HepG2 (cell line): ENCODE results near the gene ARHGAP26. TPM values are rescaled to one million over a fixed set of nuclear protein-coding genes. Genes with fewer than 3 reads are reported as not detected.

Experiments
- ATAC-seq: fragments of 200-7000 bp; cut with Tn5 transposase; 3 replicates; pipeline ENCODE4 v1.9.1; 2020; ENCODE audit warnings: mild to moderate bottlenecking, moderate library complexity
- BruUV-seq: library from RNA; stranded (reverse); fragments of 400-500 nt; replicated peaks from 2 replicates; lab custom pipeline; 2021; lab: Mats Ljungman, UMichigan
- CTCF ChIA-PET: fragments of 300-600 bp; formaldehyde crosslinking; extraction: SDS; loops from one replicate; lab custom pipeline; 2021; ENCODE audit warnings: low total read pairs, inconsistent platforms, low intra/inter-chr PET ratio; lab: Yijun Ruan, JAX
- POLR2A ChIA-PET: fragments of 350-600 bp; sonication (Branson Sonifier 250); formaldehyde crosslinking; loops from one replicate; lab custom pipeline; 2020; ENCODE audit warnings: antibody characterized with exemption, inconsistent platforms; lab: Yijun Ruan, JAX
- DNase-seq: peaks from one replicate; pipeline ENCODE4 v3.0.0-alpha.2; 2015; ENCODE audit warnings: low spot score
- FAIRE-seq: peaks from 3 replicates; lab custom pipeline; 2011; peaks lifted over from hg19 to GRCh38; lab: Jason Lieb, UNC
- H2AFZ ChIP-seq: one replicate; pipeline ENCODE4 v1.6.1; 2011; ENCODE audit warnings: low read length, inconsistent platforms
- H3K27ac ChIP-seq: fragments of 300-600 bp; 3 replicates; pipeline ENCODE4 v1.8.0; 2011; ENCODE audit warnings: mixed run types, mild to moderate bottlenecking, mixed read lengths, low read length, inconsistent platforms; ENCODE audit not compliant: insufficient read depth; ENCODE audit errors: extremely low read length
- H3K27me3 ChIP-seq, 2 experiments: fragments of 200-600 bp in 1 of 2; 2 replicates in 1 of 2; 3 replicates in 1 of 2; pipeline versions ENCODE4 v1.6.0 to v1.8.0; 2011; ENCODE audit warnings: low read length in 2 of 2, mild to moderate bottlenecking in 2 of 2, moderate library complexity in 2 of 2, inconsistent platforms in 1 of 2; ENCODE audit not compliant: insufficient read depth in 2 of 2, control insufficient read depth in 1 of 2
- H3K36me3 ChIP-seq, 2 experiments: fragments of 200-600 bp in 1 of 2; replicated peaks in 1 of 2; 2 replicates in 1 of 2; 3 replicates in 1 of 2; pipeline versions ENCODE4 v1.5.1 to v1.8.0; 2011; ENCODE audit warnings: low read length in 2 of 2, inconsistent platforms in 1 of 2; ENCODE audit not compliant: insufficient read depth in 2 of 2, control insufficient read depth in 1 of 2
- H3K4me1 ChIP-seq: 2 replicates; pipeline ENCODE4 v1.5.1; 2012; ENCODE audit warnings: low read length, inconsistent platforms; ENCODE audit not compliant: insufficient read depth
- H3K4me2 ChIP-seq: 2 replicates; pipeline ENCODE4 v1.6.0; 2011; ENCODE audit warnings: low read depth, low read length, inconsistent platforms
- H3K4me3 ChIP-seq, 3 experiments: fragments of 200-600 bp in 1 of 3; sonication (generic), shearing (Covaris generic) in 1 of 3; replicated peaks in 1 of 3; 2 replicates each; pipeline ENCODE4 v1.5.1; 2011 to 2016; ENCODE audit warnings: low read length in 3 of 3, inconsistent platforms in 2 of 3, low read depth in 2 of 3, mild to moderate bottlenecking in 2 of 3, control low read depth in 1 of 3, mixed read lengths in 1 of 3; ENCODE audit not compliant: insufficient read depth in 1 of 3
- H3K79me2 ChIP-seq: one replicate; pipeline ENCODE4 v1.6.1; 2011; ENCODE audit warnings: low read length, inconsistent platforms; ENCODE audit not compliant: insufficient read depth
- H3K9ac ChIP-seq: 2 replicates; pipeline ENCODE4 v1.6.0; 2011; ENCODE audit warnings: mild to moderate bottlenecking, low read depth, low read length, inconsistent platforms; ENCODE audit not compliant: insufficient read depth
- H3K9me3 ChIP-seq: 2 replicates; pipeline ENCODE4 v1.5.1; 2012; ENCODE audit warnings: mild to moderate bottlenecking, low read length
- H4K20me1 ChIP-seq: 2 replicates; pipeline ENCODE4 v1.6.0; 2011; ENCODE audit warnings: inconsistent platforms, mild to moderate bottlenecking, low read length, moderate library complexity; ENCODE audit not compliant: insufficient read depth
- ADNP ChIP-seq: sonication (generic); formaldehyde crosslinking; IDR thresholded peaks from 2 replicates; pipeline ENCODE4 v1.4.0; 2020; ENCODE audit warnings: missing genetic modification reagents
- CEBPB ChIP-seq: IDR thresholded peaks from 2 replicates; pipeline ENCODE4 v1.6.1; 2011; ENCODE audit warnings: low read depth, low read length, improper control_type of control experiment, borderline replicate concordance
- FOXA3 ChIP-seq: IDR thresholded peaks from 2 replicates; pipeline ENCODE4 v1.6.1; 2016; ENCODE audit warnings: missing genetic modification reagents, missing compliant biosample characterization
- FOXK2 ChIP-seq: fragments of 450-650 bp; IDR thresholded peaks from 2 replicates; pipeline ENCODE4 v1.6.1; 2016
- HDAC1 ChIP-seq: sonication (generic); formaldehyde crosslinking; IDR thresholded peaks from 2 replicates; pipeline ENCODE4 v1.5.1; 2020; ENCODE audit warnings: mild to moderate bottlenecking, missing genetic modification reagents
- HDAC2 ChIP-seq: sonication (generic); formaldehyde crosslinking; IDR thresholded peaks from 2 replicates; pipeline ENCODE4 v1.4.0; 2020; ENCODE audit warnings: missing genetic modification reagents
- HOXA7 ChIP-seq: sonication (generic); formaldehyde crosslinking; IDR thresholded peaks from 2 replicates; pipeline ENCODE4 v1.8.1; 2022; ENCODE audit warnings: mild to moderate bottlenecking, missing genetic modification reagents, moderate library complexity
- MED13 ChIP-seq: sonication (generic); formaldehyde crosslinking; IDR thresholded peaks from 2 replicates; pipeline ENCODE4 v1.5.0; 2020; ENCODE audit warnings: missing genetic modification reagents
- MLLT10 ChIP-seq: sonication (generic); formaldehyde crosslinking; IDR thresholded peaks from 2 replicates; pipeline ENCODE4 v1.4.0; 2020; ENCODE audit warnings: missing genetic modification reagents
- NRL ChIP-seq: sonication (generic); formaldehyde crosslinking; IDR thresholded peaks from 2 replicates; pipeline ENCODE4 v1.5.0; 2020; ENCODE audit warnings: missing genetic modification reagents, mild to moderate bottlenecking, moderate library complexity, borderline replicate concordance
- SAFB2 ChIP-seq: sonication (generic); formaldehyde crosslinking; IDR thresholded peaks from 2 replicates; pipeline ENCODE4 v1.5.1; 2020; ENCODE audit warnings: missing genetic modification reagents, low read depth, mild to moderate bottlenecking, borderline replicate concordance
- THAP11 ChIP-seq: IDR thresholded peaks from 2 replicates; pipeline ENCODE4 v1.6.1; 2016; ENCODE audit warnings: missing biosample characterization, missing genetic modification reagents
- ZBTB3 ChIP-seq: sonication (generic); formaldehyde crosslinking; IDR thresholded peaks from 2 replicates; pipeline ENCODE4 v1.4.0; 2020; ENCODE audit warnings: low read depth, mild to moderate bottlenecking, moderate library complexity, missing genetic modification reagents, borderline replicate concordance
- ZEB1 ChIP-seq: IDR thresholded peaks from 2 replicates; pipeline ENCODE4 v1.6.1; 2012; ENCODE audit warnings: mild to moderate bottlenecking, low read depth, inconsistent platforms; ENCODE audit not compliant: insufficient replicate concordance
- ZNF580 ChIP-seq: IDR thresholded peaks from 2 replicates; pipeline ENCODE4 v1.6.1; 2016; ENCODE audit warnings: low read depth, borderline replicate concordance
- WGBS: methylation state at CpG from one replicate; pipeline ENCODE4 v1.1.6; 2017; ENCODE audit warnings: low lambda C conversion rate; 5-methylcytosine and 5-hydroxymethylcytosine counted together
- in situ Hi-C: cut with HindIII; loops from 2 replicates; pipeline ENCODE4 v1.10.0; 2017; ENCODE audit warnings: low pct_unique_long_range_greater_than_20kb; ENCODE audit not compliant: extremely low pct_ligation_motif_present
- intact Hi-C: fragments of 100-400 bp; cut with micrococcal nuclease; formaldehyde crosslinking; loops from one replicate; pipeline ENCODE4 v1.10.0; 2022; ENCODE audit not compliant: unreplicated experiment
- polyA plus RNA-seq, 8 experiments: library from polyadenylated mRNA; depleted of rRNA in 3 of 8; stranded (reverse) in 7 of 8; unstranded in 1 of 8; fragments of >200 nt; fragmentation: Illumina TruSeq in 4 of 8; extraction: Trizol in 4 of 8; gene quantifications; 2 replicates each; pipeline versions ENCODE4 v1.2.1 to v1.2.3, GENCODE V29; 2011 to 2016; ENCODE audit warnings: low read depth in 4 of 8, missing spikeins in 1 of 8, mixed read lengths in 1 of 8; ENCODE audit not compliant: insufficient read depth in 1 of 8
- total RNA-seq, 5 experiments: library from RNA; depleted of rRNA; stranded (reverse); fragments of >200 nt; fragmentation: Illumina TruSeq; extraction: Trizol; gene quantifications; 2 replicates each; pipeline ENCODE4 v1.2.3, GENCODE V29; 2016; ENCODE audit warnings: low read depth in 1 of 5
- TF ChIP-seq, protein P1 (sequence below): sonication (generic); formaldehyde crosslinking; IDR thresholded peaks from 2 replicates; pipeline ENCODE4 v1.4.0; 2020; ENCODE audit warnings: missing genetic modification reagents, borderline replicate concordance
- TF ChIP-seq, protein P2 (sequence below): sonication (generic); formaldehyde crosslinking; IDR thresholded peaks from 2 replicates; pipeline ENCODE4 v1.5.0; 2020; ENCODE audit warnings: missing genetic modification reagents

ARHGAP26 gene
- total and polyA plus RNA-seq, 2 of the 13 experiments (the other 11 are each of a cell fraction or from before 2014, with no cell fraction given): 9.6 to 18.2 TPM

- Histone ChIP-seq H4K20me1 (no peaks in the 10 kb centered on the region), H3K36me3 (no peaks in the 10 kb centered on the region), H2AFZ (no peak overlapping the region), H3K4me2 (no peak overlapping the region), H3K4me3 (no peak overlapping the region), H3K79me2 (no peaks in the 10 kb centered on the region), H3K9me3 (no peaks in the 10 kb centered on the region), H3K27ac (no peak overlapping the region), H3K4me1 (peaks cover 69% of the 10 kb centered on the region), H3K9ac (no peak overlapping the region), H3K27me3 (no peaks in the 10 kb centered on the region)
- CTCF ChIA-PET: no interaction called here
- DNase-seq: no peak
- in situ Hi-C loops (no loop called here), intact Hi-C loops (no loop called here)
- no peak for ATAC-seq
- FAIRE-seq: no peak
- no peak for TF ChIP-seq HDAC1 (CRISPR knock-in tag)
- TF ChIP-seq FOXK2: no peak
- TF ChIP-seq ZNF580 (CRISPR knock-in tag): no peak
- TF ChIP-seq MLLT10 (CRISPR knock-in tag): no peak
- TF ChIP-seq HDAC2 (CRISPR knock-in tag): no peak
- no peak for TF ChIP-seq FOXA3
- TF ChIP-seq HOXA7 (CRISPR knock-in tag): no peak
- no peak for TF ChIP-seq NRL (CRISPR knock-in tag)
- TF ChIP-seq ZBTB3 (CRISPR knock-in tag): no peak
- TF ChIP-seq, protein P1, sequence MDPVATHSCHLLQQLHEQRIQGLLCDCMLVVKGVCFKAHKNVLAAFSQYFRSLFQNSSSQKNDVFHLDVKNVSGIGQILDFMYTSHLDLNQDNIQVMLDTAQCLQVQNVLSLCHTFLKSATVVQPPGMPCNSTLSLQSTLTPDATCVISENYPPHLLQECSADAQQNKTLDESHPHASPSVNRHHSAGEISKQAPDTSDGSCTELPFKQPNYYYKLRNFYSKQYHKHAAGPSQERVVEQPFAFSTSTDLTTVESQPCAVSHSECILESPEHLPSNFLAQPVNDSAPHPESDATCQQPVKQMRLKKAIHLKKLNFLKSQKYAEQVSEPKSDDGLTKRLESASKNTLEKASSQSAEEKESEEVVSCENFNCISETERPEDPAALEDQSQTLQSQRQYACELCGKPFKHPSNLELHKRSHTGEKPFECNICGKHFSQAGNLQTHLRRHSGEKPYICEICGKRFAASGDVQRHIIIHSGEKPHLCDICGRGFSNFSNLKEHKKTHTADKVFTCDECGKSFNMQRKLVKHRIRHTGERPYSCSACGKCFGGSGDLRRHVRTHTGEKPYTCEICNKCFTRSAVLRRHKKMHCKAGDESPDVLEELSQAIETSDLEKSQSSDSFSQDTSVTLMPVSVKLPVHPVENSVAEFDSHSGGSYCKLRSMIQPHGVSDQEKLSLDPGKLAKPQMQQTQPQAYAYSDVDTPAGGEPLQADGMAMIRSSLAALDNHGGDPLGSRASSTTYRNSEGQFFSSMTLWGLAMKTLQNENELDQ (CRISPR knock-in tag): no peak
- TF ChIP-seq ZEB1: no peak
- no peak for TF ChIP-seq SAFB2 (CRISPR knock-in tag)
- TF ChIP-seq, protein P2, sequence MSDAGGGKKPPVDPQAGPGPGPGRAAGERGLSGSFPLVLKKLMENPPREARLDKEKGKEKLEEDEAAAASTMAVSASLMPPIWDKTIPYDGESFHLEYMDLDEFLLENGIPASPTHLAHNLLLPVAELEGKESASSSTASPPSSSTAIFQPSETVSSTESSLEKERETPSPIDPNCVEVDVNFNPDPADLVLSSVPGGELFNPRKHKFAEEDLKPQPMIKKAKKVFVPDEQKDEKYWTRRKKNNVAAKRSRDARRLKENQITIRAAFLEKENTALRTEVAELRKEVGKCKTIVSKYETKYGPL: no peak
- TF ChIP-seq THAP11 (CRISPR knock-in tag): no peak
- TF ChIP-seq CEBPB: no peak
- TF ChIP-seq MED13 (CRISPR knock-in tag): no peak
- no peak for TF ChIP-seq ADNP (CRISPR knock-in tag)
- BruUV-seq: no TSS peak
- WGBS: 82% methylated on average over 7 of the region's 7 CpGs
- POLR2A ChIA-PET: no interaction called here
These were observed 462.0 kb downstream of the ARHGAP26 start for GRCh38 chr5:143231973-143232812.
